Measurements from ENCODE around the gene SPATA31D3. TPM values are rescaled to one million over a fixed set of nuclear protein-coding genes. Genes with fewer than 3 reads are reported as not detected.

SPATA31D3 gene
- total and polyA plus RNA-seq, 4 donors, result 0.02 TPM; not detected in 3

GRCh38 chr9:81898851-81899250 is 44.4 kb upstream of the SPATA31D3 start:
- H3K27ac ChIP-seq (ENCODE audit: low read depth in 1 of 2, low read length in 1 of 2), result no peak overlapping the region
- no peaks in the 10 kb centered on the region for H3K27me3 ChIP-seq (ENCODE audit: control insufficient read depth in 3 of 3, insufficient read depth in 3 of 3, low read length in 2 of 3)
- DNase-seq (peak in 1 of 3 donors; percentile 42), ATAC-seq (ENCODE audit: insufficient read depth, low FRiP score) (no peak)
- no peak for TF ChIP-seq CTCF (IDR thresholded peaks at IDR 0.05; ENCODE audit: control extremely low read depth, extremely low read depth)
- H3K36me3 ChIP-seq (ENCODE audit: control insufficient read depth in 4 of 4, insufficient read depth in 4 of 4, low read length in 4 of 4), result no peaks in the 10 kb centered on the region
- H3K4me3 ChIP-seq, result no peak overlapping the region
- H3K9ac ChIP-seq (ENCODE audit: insufficient read depth in 1 of 2, low read length in 2 of 2), result no peak overlapping the region
- peaks cover 0 to 9% (median 0%) of the 10 kb centered on the region in 5 donors for H3K4me1 ChIP-seq (ENCODE audit: control insufficient read depth in 5 of 5, insufficient read depth in 5 of 5, low read length in 5 of 5)
- 73 to 89% methylated on average over 1 of the region's 1 CpG for WGBS, 2 donors
- H3K9me3 ChIP-seq (ENCODE audit: control insufficient read depth in 4 of 4, insufficient read depth in 3 of 4, low read length in 3 of 4), result no peaks in the 10 kb centered on the region

- peaks cover 0 to 9% (median 0%) of the 10 kb centered on the region in 5 donors for H3K4me1 ChIP-seq (ENCODE audit: control insufficient read depth in 5 of 5, insufficient read depth in 5 of 5, low read length in 5 of 5)
- ATAC-seq (ENCODE audit: insufficient read depth, low FRiP score) (no peak), DNase-seq (peak in 1 of 3 donors; percentile 34)
- TF ChIP-seq CTCF (IDR thresholded peaks at IDR 0.05; ENCODE audit: control extremely low read depth, extremely low read depth), result no peak
- no peaks in the 10 kb centered on the region for H3K27me3 ChIP-seq (ENCODE audit: control insufficient read depth in 3 of 3, insufficient read depth in 3 of 3, low read length in 2 of 3)
- H3K9me3 ChIP-seq (ENCODE audit: control insufficient read depth in 4 of 4, insufficient read depth in 3 of 4, low read length in 3 of 4), result no peaks in the 10 kb centered on the region
- 80 to 91% methylated on average over 2 of the region's 2 CpGs for WGBS, 2 donors
- no peak overlapping the region for H3K9ac ChIP-seq (ENCODE audit: insufficient read depth in 1 of 2, low read length in 2 of 2)
- no peaks in the 10 kb centered on the region for H3K36me3 ChIP-seq (ENCODE audit: control insufficient read depth in 4 of 4, insufficient read depth in 4 of 4, low read length in 4 of 4)
- no peak overlapping the region for H3K27ac ChIP-seq (ENCODE audit: low read depth in 1 of 2, low read length in 1 of 2)
- H3K4me3 ChIP-seq, result no peak overlapping the region
Measured at GRCh38 chr9:81902196-81902595, 41.1 kb upstream of the SPATA31D3 start.

- 80 to 85% methylated on average over 3 of the region's 3 CpGs for WGBS, 2 donors
- Histone ChIP-seq H3K4me1 (ENCODE audit: control insufficient read depth in 5 of 5, insufficient read depth in 5 of 5, low read length in 5 of 5) (peaks cover 0 to 9% (median 0%) of the 10 kb centered on the region in 5 donors), H3K4me3 (no peak overlapping the region), H3K27ac (ENCODE audit: low read depth in 1 of 2, low read length in 1 of 2) (no peak overlapping the region), H3K27me3 (ENCODE audit: control insufficient read depth in 3 of 3, insufficient read depth in 3 of 3, low read length in 2 of 3) (no peaks in the 10 kb centered on the region), H3K9me3 (ENCODE audit: control insufficient read depth in 4 of 4, insufficient read depth in 3 of 4, low read length in 3 of 4) (no peaks in the 10 kb centered on the region), H3K9ac (ENCODE audit: insufficient read depth in 1 of 2, low read length in 2 of 2) (no peak overlapping the region), H3K36me3 (ENCODE audit: control insufficient read depth in 4 of 4, insufficient read depth in 4 of 4, low read length in 4 of 4) (no peaks in the 10 kb centered on the region)
- no peak for DNase-seq
- no peak for TF ChIP-seq CTCF (IDR thresholded peaks at IDR 0.05; ENCODE audit: control extremely low read depth, extremely low read depth)
- ATAC-seq (ENCODE audit: insufficient read depth, low FRiP score), result no peak
Measured at GRCh38 chr9:81902626-81903025, 40.7 kb upstream of the SPATA31D3 start.

- TF ChIP-seq CTCF (IDR thresholded peaks at IDR 0.05; ENCODE audit: control extremely low read depth, extremely low read depth), result no peak
- Histone ChIP-seq H3K36me3 (ENCODE audit: control insufficient read depth in 4 of 4, insufficient read depth in 4 of 4, low read length in 4 of 4) (no peaks in the 10 kb centered on the region), H3K4me1 (ENCODE audit: control insufficient read depth in 5 of 5, insufficient read depth in 5 of 5, low read length in 5 of 5) (peaks cover 0 to 2% (median 0%) of the 10 kb centered on the region in 5 donors), H3K9me3 (ENCODE audit: control insufficient read depth in 4 of 4, insufficient read depth in 3 of 4, low read length in 3 of 4) (no peaks in the 10 kb centered on the region), H3K27ac (ENCODE audit: low read depth in 1 of 2, low read length in 1 of 2) (no peak overlapping the region), H3K9ac (ENCODE audit: insufficient read depth in 1 of 2, low read length in 2 of 2) (no peak overlapping the region), H3K27me3 (ENCODE audit: control insufficient read depth in 3 of 3, insufficient read depth in 3 of 3, low read length in 2 of 3) (no peaks in the 10 kb centered on the region), H3K4me3 (no peak overlapping the region)
- no peak for ATAC-seq (ENCODE audit: insufficient read depth, low FRiP score)
- 71 to 91% methylated on average over 3 of the region's 3 CpGs for WGBS, 2 donors
- DNase-seq, result no peak
Measured at GRCh38 chr9:81906671-81907070, 36.6 kb upstream of the SPATA31D3 start.

Measured in lung (tissue), 12 donors.